GDM1 (cell line): Measurements from ENCODE around the gene RBMS1.
A peak's percentile ranks its signal among the peaks of the same experiment; 100 is the strongest.
"Not testable (repeated sequence)": the region's sequence is repeated elsewhere in the genome, so short reads cannot be mapped to it uniquely, and the experiment has no call there.

Experiments
- DNase-seq: peaks from one replicate; lab custom pipeline; 2025; lab: John Stamatoyannopoulos, UW

Gene RBMS1

GRCh38 chr2:160501370-160501769 is 7.8 kb upstream of the RBMS1 start:
- DNase-seq: no peak

DNA sequence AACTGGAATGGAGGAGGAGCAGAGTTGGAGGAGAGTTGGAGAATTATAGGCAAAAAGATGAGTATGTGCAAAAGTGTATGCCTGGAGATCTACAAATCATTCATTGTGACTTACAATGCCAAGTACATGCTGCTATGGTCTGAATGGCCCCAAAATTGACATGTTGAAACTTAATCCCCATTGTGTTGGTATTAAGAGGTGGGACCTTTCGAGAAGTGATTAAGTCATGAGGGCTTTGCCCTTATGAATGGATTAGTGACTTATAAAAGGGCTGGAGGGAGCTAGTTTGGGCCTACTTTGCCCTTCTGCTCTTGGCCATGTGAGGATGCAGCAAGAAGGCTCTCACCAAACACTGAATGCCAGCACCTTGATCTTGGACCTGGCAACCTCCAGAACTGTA is 6.3 kb upstream of the RBMS1 start:
- no peak for DNase-seq

DNA sequence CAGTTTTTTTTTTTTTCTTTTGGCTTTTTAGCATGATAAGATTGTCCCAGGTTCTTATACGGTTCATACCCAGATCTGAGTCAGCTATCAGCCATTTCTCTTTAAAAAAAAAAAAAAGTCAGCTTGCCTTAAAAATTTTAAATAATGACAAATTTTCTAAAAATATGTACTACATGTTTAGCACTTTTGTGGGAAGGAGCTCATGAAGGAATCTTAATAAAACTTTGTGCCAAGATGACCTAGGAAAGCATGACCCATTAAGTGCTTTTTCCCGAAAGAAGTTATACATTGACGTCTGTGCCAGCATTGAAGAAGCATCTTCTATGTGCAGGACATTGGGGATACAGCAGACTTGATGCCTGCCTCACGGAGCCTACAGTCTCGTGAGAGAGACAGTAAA is 4.5 kb upstream of the RBMS1 start:
- no peak for DNase-seq

- no peak for DNase-seq
These were observed 616 bp upstream of the RBMS1 start for GRCh38 chr2:160494201-160494644.

DNA sequence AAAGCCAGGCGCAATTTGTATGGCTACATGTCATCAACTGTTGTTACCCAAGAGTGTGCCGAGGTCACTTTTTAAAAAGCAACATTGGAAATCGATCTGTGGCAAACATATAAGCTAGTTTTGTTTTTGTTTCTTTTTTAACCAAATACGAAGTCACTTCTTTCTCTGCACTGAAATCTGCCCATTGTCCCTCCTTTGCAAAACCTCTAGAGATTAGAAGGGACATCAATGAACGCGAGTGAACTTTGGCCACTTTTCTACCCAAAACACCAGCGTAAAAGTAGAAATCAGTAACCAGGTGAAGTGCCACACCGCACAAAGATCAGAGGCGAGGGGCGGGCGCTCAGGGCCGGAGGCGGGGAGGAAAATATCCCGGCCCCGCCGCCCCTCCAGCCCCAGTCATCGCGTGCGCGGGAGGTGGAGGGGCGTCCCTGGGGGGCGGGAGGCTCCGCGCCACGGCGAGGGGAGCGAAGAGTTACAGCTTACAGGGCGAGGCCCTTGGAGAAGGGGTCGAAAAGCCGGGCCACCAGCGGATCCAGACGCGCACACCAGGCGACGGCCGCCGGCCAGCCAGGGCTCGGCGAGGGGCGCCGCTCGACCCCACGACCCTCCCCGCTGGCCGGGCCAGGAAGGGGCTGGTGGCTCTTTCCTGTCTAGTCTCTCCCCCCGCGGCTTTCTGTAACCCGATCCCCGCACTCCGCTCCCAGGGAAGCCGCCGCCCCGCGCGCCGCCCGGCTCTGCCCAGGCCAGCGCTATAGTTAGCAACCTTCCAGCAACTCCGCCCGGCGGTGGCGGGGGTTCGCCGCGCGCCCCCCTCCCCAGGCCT is 993 bp downstream of the RBMS1 start:
- DNase-seq: peak; percentile 19

DNA sequence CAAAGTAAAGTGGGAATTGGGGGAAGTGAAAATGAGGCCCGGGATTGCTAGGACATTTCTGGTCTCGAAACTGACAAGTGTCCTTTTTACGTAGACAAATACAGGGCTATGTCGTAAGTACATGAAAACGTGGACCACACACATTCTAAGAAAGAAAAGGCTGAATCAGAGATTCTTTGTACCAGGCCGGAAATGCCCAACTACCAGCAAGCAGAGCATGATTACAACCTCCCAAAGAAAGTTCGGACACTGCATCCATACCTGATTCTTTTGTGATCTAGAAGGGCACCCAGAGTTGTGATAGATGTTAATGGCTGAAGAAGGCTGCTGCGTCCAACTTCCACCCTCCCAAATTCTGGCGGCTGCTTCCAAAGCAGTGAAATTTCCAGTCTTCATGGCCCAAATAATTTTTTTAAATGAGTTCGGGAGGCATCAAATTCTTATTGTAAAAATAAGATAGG is 1.7 kb downstream of the RBMS1 start:
- no peak for DNase-seq

- no peak for DNase-seq
These were observed 2.6 kb downstream of the RBMS1 start for GRCh38 chr2:160490733-160491685.

DNA sequence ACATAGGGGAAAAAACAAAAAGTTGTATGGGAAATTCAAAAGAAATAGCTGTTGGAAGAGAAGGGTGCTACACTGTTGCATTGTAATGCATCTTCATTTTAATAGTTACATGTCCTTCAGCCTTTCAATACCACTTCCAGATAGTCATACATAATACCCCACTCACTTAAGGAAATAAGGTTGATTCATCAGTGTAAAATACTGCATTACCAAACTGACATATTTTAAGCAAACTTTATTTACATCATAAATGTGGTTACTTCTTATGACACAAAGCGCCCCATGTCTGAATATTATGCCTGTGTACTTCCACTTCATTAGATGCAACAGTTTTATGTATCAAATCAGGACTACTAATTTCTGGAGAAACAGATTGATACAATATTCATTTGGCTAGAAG is 4.5 kb downstream of the RBMS1 start:
- DNase-seq: no peak

GRCh38 chr2:160488289-160488688 is 5.3 kb downstream of the RBMS1 start:
- not testable (repeated sequence) for DNase-seq

GRCh38 chr2:160486341-160486740 is 7.3 kb downstream of the RBMS1 start:
- DNase-seq: no peak

DNA sequence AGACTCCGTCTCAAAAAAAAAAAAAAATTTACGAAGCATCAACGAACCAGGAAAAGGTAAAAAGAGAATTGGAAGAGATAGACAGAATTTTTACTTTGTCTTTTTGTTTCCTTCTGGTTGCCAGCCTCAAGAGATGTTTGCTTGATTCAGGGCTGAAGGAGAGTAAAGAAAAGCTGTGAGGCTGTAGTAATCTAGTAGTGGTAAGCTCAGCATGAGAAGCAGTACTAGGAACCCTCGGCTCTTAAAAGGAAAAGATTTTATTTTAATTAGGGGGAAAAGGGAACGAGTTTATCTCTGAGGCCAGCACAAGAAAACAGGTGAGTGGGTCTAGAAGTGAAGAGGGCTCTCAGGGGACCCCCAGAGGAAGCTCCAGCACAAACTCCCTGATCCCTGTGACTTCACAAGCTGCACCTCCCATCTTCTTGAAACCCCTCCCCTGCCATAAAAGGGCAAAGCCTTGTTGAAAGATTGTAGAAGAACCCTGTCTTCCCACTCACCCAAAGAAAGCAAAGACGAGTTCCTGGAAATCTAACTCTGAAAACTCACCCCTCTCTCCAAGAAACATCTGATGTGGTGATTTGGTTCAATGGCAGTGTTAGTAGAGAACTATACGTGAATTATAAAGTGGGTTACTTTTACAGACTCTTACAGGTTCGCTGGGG is 8.6 kb downstream of the RBMS1 start:
- no peak for DNase-seq

- no peak for DNase-seq
These were observed 10.9 kb downstream of the RBMS1 start for GRCh38 chr2:160482673-160483072.

- DNase-seq: no peak
These were observed 14.3 kb downstream of the RBMS1 start for GRCh38 chr2:160479269-160479668.

DNA sequence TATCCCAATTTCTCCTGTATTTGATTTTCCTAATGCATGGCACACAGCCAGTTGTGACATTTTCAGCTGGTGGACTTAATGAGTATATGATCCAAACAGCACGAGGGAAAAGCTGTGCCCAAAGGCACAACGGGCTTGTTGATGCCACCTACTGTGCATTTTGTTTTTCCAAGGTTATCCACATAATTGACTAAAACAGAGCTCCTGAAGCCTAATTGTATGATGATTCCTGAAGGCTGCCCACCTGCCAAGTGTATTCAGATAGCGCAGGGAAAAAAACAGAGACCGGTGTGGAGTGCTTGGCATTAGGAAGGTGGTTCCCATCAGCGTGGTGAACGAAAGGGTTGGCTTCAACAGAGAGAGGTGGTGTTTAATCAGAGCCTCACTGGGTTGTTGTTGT is 14.9 kb downstream of the RBMS1 start:
- DNase-seq: no peak

GRCh38 chr2:160477032-160477431 is 16.6 kb downstream of the RBMS1 start:
- no peak for DNase-seq

- no peak for DNase-seq
These were observed 18.5 kb downstream of the RBMS1 start for GRCh38 chr2:160474891-160475787.

DNA sequence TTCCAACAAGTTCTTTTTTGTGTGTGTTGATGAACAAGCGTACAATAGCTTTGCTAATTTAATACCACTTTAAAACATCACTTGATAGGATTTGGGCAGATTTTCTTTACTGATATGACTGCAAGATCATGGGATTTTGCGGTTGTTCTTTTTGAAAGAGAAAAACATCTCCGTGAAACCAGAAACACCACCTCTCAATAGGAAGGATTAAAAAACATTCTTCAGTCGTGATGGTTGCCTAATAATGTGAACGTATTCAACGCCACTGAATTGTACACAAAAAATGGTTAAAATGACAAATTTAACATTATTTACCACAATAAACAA is 19.3 kb downstream of the RBMS1 start:
- DNase-seq: no peak

GRCh38 chr2:160473468-160474318 is 19.9 kb downstream of the RBMS1 start:
- DNase-seq: no peak

DNA sequence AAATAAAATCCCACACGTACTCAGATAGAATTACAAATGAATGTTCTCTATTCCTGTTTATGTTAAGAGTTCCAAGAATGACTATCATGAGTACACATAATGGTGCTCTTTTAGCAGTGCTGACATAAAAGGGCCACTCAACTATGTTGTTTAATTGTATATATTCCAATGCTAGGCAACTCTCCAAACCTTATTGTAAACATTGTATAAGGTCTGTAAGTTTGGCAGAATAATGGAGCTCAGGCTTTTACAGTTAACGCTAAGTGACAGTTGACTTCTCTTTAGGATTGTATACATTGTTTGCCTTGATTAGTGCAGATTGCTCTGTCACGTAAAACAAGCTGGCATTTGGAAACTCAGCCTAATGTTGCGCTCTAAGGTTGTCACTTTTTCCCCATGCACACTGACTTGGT is 20.8 kb downstream of the RBMS1 start:
- DNase-seq: no peak

DNA sequence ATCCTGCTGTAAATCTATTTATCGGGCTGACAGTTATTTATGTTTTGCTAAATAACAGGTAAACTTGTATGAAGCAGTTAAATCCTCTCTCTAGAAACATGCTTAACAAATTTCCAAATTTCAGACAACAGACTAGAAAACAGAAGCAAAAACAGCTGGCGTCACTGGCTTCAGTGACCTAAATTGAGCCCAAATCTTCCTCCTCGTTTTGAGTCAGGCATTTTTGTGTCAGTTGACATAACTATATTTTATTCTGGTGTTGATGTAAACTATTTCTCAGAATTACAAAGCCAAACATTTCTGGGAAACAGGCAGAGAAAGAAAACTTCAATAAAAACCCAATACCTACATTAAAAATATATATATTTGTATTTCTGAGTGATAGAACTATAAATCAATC is 21.7 kb downstream of the RBMS1 start:
- DNase-seq: no peak
